Renal cortical epithelial cell (primary cell): ENCODE data around the gene CA7. TPM values are rescaled to one million over a fixed set of nuclear protein-coding genes. Genes with fewer than 3 reads are reported as not detected.
"Not testable (repeated sequence)": the region's sequence is repeated elsewhere in the genome, so short reads cannot be mapped to it uniquely, and the experiment has no call there.

Source experiments
- DNase-seq: peaks from one replicate; pipeline ENCODE4 v3.0.0-alpha.2; 2011; ENCODE audit warnings: low read depth
- total RNA-seq: library from RNA; depleted of rRNA; stranded (reverse); fragments of >200 nt; gene quantifications from 2 replicates; pipeline ENCODE4 v1.2.3, GENCODE V29; 2014

Gene CA7
- total RNA-seq, 1 donor from 2014 or later = not detected

DNA sequence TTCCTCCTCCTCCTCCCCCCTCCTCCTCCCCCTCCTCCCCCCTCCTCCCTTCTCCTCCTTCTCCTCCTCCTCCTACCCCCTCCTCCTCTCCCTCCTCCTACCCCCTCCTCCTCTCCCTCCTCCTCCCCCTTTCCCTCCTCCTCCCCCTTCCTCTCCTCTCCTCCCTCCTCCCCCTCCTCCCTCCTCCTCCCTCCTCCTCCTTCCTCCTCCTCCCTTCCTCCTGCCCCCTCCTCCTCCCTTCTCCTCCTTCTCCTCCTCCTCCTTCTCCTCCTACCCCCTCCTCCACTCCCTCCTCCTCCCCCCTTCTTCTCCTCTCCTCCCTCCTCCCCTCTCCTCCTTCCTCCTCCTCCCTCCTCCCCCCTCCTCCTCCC lies 29.5 kb downstream of the CA7 start:
- no peak for DNase-seq

DNA sequence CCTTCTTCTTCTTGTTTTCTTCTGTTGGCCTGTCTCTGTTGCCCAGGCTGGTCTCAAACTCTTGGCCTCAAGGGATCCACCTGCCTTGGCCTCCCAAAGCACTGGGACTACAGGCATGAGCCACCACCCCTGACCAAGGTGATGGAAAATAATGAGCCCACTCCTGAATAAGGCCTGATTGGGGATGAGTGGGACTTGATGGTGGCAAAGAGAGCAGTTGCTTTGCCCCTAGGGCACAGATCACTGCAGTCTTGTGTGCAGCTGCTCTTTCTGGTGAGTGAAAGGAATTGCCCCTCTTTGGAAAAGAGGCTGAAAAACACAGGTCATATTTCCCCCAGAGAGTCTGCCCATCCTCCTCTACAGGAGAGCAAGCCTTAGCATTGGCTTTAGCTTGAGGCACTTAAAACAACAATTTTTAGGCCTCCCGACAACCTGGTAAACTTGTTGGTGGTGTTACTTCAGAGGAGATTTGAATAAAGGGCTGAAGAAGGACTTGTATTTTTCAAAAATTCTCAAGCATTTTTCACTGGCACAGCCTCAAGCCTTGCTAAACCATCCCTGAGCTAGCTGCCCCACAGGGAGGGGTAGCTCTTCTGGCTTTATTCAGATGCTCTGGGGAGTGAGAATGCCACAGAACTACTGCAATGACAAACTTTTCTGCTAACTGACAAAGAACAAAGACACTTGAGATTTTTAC lies 30.0 kb downstream of the CA7 start:
- DNase-seq = peak; percentile 68

DNA sequence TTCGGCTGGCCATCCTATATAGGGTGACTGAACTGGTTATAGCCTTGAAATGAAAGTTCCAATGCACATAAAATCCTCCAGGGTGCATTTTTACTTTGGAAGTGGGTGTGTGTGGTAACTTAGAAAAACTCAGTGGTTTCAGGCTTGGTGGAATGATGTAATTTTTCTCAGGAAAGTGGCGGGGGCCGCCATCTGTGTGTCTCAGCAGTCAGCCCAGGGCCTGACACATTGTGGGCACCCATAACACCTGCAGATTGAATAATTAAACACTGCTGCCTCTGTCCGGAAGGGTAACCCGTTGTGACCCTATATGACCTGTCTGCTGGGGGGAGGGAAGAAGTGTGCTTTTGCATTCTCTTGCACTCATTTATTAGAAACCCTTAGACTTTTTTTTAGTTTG lies 33.9 kb downstream of the CA7 start:
- DNase-seq = peak; percentile 76

DNA sequence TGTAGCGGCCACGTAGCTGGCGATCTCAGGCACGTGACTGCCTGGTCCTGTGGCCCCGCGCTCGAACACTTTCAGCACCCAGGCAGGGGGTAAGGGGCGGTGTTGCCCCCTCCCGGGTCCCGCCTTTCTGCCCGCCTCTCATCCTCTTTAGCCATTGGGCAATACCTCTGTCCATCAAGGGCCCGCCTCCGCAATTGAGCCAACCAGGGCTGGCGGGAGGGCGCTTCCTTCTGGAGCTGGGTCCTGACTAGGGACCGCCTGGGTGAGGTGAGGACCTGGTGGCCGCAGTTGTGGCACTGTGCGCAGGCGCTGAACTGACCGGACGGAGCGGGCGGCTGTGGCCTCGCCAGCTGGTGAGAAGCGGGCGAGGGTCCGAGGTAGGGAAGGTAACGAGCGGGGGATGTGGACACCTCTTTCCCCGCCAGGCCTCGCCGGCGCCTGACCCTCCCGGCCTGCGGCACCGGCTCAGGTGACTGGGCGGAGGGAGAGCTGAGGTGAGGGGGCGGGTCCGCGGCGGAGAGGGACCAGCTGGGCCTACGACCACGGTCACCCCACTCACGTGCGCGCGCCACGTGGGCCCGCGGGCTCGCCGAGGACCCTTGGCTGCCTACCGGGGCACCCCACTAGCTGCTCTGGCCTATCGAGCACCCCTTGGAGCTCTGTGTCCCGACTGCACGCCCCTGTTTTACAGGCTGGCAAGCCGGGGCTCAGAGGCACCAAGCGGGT lies 36.2 kb downstream of the CA7 start, which contains the start of gene PDP2:
Gene PDP2 (plus strand): TSS at position 228 of the 726 bp plus-strand sequence. CDS start 3,770 bp downstream, outside the sequence.
- peak; percentile 80 for DNase-seq

DNA sequence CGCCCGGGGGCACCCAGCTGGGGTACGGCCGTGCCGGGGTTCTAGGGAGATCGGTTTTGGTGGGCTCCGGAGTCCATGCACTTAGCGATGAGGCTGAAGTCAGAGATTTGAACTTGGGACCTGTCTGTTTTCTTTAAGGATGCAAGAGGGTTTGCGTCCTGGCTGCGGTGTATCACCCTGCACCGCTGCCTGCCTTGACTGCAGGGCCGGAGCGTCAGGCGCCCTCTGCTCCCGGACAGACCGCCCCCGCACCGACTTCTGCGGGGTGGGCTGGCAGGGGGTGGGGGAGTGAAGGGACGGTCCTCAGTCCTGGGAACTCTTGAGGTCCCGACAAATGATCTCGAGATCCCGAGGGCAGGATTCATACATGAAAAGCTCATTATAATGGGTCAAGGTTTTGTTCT lies 36.8 kb downstream of the CA7 start:
- no peak for DNase-seq

DNA sequence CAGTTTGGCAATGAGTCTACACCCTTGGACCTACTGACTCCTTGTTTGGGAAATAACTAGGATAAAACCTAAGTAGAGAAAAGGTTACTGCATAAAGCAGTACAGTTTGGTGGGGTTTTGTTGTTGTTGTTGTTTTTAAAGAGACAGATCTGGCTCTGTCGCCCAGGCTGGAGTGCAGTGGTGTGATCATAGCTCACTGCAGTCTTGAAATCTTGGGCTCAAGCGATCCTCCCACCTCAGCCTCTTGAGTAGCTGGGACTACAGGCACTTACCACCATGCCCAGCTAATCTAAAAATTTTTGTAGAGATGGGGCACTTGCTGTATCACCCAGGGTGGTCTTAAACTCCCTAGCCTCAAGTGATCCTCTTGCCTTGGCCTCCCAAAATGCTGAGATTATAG lies 37.3 kb downstream of the CA7 start:
- no peak for DNase-seq

DNA sequence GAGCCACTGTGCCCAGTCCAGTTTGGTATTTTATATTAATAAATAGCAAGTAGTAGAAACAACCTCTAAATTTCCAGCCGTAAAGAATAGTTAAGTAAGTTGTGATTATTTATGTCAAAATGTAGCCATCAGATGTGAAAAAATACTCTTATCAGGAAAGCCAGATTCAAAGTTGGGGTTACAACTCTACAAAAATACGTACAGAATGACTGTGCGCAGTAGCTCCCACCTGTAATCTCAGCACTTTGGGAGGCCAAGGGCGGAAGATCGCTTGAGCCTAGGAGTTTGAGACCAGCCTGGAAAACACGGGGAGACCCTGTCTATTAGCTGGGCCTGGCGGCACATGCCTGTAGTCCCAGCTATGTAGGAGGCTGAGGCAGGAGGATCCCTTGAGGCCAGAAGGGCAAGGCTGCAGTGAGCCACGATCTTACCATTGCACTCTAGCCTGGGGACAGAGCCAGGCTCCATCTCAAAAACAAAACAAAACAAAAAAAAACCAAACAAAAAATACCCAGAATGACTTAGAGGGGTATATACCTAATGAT lies 37.8 kb downstream of the CA7 start:
- no peak for DNase-seq

DNA sequence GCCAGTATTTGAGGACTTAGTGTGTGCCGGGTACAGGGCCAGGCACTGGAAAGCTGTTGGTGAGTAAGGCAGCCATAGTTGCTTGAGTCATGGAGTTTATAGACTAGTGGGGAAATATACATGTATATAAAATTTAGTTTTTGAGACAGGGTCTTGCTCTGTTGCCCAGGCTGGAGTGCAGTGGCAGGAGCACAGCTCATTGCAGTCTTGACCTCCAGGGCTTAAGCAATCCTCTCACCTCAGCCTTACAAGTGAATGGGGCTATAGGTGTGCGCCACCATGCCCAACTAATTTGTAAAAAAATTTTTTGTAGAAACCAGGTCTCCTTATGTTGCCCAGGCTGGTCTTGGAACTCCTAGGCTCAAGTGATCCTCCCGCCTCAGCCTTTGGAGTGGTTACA lies 38.5 kb downstream of the CA7 start:
- no peak for DNase-seq

DNA sequence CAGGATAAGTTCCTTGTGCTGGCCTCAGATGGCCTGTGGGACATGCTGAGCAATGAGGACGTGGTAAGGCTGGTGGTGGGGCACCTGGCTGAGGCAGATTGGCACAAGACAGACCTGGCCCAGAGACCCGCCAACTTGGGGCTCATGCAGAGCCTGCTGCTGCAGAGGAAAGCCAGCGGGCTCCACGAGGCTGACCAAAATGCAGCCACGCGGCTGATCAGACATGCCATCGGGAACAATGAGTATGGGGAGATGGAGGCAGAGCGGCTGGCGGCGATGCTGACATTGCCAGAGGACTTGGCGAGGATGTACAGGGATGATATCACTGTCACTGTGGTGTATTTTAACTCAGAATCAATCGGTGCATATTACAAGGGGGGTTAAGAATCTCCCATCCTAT lies 41.3 kb downstream of the CA7 start:
- no peak for DNase-seq

DNA sequence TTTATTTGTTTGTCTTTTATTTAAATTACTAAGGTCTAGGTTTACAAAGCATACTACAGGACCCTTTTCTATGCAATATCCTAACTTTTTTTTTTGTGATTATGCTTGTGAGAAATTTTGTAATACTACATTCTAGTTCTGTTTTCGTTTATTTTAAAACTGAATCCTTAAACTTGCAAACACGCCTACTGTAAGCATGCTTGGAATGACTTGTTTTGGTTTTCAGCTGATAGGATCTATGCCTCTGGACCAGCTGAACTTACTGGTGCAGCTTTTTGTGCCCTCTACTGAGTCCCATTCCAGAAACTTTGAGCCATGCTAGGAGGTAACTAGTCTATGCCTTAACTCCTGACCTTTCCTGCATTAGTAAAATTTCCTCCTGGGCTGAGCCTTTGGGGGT lies 42.1 kb downstream of the CA7 start:
- no peak for DNase-seq

DNA sequence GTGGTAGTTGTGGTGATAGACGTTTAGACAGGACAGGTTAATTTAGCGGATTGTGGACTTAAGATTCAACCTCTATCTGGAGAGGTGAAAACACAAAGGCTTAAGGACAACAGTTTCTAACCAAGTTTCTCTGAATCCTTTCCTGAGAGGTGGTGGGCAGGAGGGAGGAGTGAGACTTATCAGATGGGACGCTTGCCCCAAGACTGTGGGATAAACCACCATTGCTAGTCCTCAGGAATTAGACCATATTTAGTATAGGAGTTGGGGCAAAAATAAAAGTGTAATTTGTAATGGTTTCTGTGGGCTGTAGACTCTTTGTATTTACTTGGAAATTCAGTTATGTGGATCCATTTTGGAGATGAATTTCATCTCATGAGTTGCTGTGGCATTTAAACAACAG lies 42.7 kb downstream of the CA7 start:
- DNase-seq = no peak

DNA sequence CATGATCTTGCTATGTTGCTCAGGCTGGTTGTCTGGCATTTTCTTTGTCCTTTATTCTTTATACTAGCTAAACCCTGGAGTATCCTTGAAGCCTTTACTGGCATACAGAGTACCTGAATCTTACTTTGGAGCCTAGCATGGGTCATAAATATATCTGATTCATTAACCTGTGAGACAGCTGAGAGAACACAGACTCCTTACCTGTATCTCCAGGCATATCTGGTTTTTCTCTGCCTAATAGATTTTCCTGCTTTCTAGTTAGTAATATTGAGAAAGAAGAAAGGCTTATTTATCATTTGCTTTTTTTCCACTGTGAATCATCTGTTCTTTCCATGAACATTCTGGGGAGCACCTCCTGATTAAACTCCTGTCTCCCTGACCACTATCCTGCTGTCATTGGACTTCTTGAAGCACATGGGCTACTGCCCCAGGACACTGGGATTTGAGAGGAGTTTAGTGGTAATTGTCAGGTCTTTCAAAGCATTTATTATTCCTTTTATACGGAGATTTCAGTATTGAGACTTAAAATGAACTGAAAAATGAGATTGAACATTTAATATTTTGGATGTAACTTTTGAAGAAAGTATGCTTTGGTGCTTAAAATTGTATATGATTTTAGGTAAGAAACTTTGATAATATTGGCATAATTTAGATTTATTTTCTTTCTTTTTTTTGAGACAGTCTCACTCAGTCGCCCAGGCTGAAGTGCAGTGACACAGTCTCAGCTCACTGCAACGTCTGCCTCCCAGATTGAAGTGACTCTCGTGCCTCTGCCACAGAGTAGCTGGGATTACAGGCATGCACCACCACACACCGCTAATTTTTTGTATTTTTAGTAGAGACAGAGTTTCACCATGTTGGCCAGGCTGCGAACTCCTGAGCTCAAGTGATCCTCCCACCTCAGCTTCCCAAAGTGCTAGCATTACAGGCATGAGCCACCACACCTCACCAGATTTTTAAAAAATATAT lies 44.7 kb downstream of the CA7 start:
- no peak for DNase-seq

DNA sequence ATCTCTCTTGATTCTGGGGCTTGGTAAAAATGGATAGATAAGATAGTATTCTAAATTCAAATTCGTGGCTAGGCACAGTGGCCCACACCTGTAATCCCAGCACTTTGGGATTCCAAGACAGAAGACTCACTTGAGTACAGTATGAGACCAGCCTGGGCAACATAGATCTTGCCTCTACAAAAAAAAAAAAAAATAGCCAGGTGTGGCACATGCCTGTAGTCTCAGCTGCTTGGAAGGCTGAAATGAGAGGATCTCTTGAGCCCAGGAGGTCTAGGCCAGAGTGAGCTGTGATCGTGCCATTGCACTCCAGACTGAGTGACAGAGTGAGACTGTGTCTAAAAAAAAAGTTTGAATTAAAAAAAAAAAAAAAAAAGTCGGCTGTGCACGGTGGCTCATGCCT lies 45.4 kb downstream of the CA7 start:
- DNase-seq = no peak

DNA sequence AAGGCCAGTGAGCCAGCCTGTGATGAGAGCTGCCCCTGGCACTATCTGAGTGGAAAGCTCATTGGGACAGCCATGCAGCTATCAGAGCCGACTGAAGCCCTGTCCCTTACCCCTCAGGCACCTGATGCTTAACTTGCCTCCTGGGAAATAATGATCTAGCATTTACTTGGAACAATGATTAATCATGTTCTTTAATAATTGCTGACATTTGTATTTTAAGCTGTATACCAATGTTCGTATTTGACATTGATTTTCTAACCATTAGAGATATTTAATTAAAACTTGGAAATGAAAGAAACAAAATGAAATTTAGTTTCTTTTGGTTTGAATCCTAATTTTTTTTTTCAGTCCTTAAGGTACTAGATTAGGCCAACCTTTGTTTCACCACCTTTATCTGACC lies 46.6 kb downstream of the CA7 start:
- no peak for DNase-seq

DNA sequence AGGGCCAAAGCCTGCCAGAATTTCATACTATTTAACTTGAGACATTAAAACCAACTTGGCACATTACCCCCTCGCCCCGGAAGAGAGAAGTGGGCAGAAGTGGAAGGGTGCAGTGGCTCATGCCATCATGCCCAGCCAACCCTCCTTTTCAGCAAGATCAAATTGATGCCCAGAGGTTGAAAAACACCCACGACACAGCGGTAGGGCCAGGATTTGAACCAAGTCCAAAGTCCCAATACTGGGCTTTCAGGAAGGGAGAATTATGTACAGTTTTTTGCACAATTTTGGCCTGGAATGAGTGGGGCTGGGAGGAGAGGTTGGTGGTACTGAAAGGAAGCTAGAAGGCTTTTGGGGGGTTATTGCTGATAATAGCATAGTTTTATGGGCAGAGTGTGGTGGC lies 47.1 kb downstream of the CA7 start:
- no peak for DNase-seq

DNA sequence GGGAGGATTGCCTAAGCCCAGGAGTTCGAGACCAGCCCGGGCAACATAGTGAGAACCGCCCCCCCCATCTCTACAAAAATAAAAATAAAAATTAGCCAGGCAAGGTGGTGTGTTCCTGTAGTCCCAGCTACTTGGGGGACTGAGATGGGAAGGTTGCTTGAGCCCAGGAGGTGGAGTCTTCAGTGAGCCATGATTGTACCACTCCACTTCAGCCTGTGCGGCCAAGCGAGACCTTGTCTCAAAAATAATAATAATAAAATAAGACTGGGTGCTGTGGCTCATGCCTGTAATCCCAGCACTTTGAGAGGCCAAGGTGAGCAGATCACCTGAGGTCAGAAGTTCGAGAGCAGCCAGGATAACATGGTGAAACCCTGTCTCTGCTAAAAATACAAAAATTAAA lies 47.6 kb downstream of the CA7 start:
- no peak for DNase-seq

DNA sequence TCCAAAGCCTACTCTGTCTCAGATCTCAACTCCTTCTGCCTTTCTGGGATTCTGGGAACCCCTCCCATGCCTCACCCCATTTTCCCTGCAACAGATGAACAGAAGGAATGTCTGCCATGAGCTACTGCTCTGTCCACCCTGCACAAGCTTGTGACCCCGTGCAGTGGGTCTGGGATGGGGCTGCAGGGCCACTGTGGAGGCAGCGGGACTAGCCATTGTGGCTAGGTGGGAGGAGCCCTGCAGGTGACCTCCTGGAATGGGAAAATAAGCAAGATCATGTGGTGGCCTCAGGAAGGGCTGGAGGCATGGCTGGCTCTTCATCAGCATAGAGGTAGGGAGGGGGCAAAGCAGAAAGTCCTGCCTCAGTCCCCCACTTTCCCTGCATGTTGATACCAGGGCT lies 49.8 kb downstream of the CA7 start:
- DNase-seq = no peak

DNA sequence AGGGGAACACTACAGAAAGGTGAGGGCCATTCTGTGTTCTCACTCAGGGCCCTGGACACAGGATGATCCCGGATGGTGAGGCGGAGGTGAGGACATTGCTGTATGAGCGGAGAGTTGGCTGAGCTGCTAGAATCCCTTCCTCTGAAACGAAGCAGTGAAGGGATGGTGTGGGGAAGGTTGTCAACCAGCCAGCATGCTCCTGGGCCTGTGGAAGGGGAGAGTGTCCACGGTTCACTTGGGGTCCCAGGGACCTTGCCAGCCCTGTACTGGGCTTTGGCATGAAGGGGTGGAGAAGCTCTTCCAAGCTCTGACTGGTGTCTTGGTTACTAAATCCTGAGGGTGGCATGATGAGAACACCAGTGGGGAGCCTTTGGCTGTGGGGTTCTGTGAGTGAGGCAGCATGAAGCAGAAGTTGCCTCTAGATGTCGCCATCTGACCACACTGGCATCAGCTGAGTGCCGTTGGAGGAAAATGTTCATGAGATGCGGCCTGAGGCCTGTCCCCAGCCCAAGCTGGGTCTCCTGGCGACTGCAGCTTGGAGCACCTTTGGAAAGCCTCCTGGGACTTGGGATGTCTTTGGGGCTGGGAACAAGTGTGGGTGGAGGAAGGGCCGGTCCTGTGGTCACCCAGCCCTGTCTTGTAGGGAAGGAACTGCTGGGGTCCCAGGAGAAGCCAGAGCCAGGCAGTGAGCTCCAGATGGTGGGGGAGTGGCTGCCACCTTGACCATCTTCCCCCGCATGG lies 50.9 kb downstream of the CA7 start:
- peak; percentile 71 for DNase-seq

DNA sequence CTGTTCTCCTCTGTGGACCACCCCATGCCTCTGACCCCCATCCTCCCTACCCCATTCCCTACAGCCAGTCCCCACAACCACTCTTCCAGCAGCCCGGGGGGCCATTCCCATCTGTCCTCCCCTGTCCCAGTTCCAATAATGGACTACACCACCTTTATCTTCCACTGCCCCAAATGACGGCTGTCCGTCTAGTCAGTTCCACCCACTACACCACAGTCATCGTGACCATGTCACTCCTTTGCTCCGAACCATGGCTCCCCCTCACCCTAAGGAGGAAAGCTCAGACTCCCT lies 51.4 kb downstream of the CA7 start:
- no peak for DNase-seq

DNA sequence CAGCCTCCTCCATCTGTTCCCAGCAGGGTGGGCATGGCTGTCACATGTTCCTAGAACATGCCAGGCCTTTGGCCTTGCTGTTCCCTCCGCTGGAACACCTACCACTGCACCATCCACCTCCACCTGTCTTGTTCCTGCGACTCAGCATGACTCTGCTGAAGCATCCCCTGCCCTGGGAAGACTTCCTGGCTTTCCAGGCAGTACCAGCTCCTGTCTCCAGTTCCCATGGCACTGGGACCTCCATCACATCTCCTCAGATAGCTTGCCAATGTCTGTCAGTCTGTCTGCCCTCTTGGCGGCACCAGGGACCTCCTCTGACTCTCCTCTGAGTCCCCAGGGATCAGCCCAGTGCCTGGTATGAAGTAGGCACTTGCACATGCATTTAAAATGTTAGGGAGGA lies 51.8 kb downstream of the CA7 start:
- no peak for DNase-seq

DNA sequence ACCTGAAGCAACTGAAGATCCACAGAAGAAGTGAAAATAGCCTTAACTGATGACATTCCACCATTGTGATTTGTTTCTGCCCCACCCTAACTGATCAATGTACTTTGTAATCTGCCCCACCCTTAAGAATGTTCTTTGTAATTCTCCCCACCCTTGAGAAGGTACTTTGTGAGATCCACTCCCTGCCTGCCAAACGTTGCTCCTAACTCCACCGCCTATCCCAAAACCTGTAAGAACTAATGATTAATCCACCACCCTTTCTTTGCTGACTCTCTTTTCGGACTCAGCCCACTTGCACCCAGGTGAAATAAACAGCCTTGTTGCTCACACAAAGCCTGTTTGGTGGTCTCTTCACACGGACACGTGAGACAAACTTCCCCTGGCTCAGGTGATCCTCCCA lies 52.5 kb downstream of the CA7 start:
- DNase-seq = not testable (repeated sequence)

DNA sequence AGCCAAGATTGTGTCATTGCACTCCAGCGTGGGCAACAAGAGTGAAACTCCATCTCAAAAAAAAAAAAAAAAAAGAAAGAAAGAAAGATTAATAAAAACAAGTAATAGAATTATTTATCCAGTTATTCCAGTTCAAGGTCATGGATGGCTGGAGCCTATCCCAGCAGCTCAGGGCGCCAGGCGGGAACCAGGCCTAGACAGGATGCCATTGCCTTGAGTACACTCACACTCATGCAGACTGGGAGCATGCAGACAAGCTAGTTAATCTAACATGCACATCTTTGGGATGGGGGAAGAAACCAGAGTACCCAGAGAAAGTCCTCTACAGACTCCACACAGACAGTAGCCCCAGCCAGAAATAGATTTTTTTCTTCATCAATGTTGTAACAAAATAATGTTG lies 54.0 kb downstream of the CA7 start:
- DNase-seq = peak; percentile 83
